Tongue (tissue), 2 donors: ENCODE results near the gene ZPBP2. TPM values are rescaled to one million over a fixed set of nuclear protein-coding genes. Genes with fewer than 3 reads are reported as not detected.
"Not testable (repeated sequence)": the region's sequence is repeated elsewhere in the genome, so short reads cannot be mapped to it uniquely, and the experiment has no call there.

Experiments
- DNase-seq: peaks from one replicate; pipeline ENCODE4 v3.0.0-alpha.2; 2015
- total RNA-seq: library from RNA; depleted of rRNA; stranded (reverse); fragments of >200 nt; gene quantifications from one replicate; pipeline ENCODE4 v1.2.3, GENCODE V29; 2014

Gene ZPBP2
- not detected for total RNA-seq

GRCh38 chr17:39867880-39868553 is at the start of gene ZPBP2:
ZPBP2 (plus strand) TSS chr17:39868202; CDS start chr17:39868355, 153 bp downstream.
- DNase-seq = no peak

DNA sequence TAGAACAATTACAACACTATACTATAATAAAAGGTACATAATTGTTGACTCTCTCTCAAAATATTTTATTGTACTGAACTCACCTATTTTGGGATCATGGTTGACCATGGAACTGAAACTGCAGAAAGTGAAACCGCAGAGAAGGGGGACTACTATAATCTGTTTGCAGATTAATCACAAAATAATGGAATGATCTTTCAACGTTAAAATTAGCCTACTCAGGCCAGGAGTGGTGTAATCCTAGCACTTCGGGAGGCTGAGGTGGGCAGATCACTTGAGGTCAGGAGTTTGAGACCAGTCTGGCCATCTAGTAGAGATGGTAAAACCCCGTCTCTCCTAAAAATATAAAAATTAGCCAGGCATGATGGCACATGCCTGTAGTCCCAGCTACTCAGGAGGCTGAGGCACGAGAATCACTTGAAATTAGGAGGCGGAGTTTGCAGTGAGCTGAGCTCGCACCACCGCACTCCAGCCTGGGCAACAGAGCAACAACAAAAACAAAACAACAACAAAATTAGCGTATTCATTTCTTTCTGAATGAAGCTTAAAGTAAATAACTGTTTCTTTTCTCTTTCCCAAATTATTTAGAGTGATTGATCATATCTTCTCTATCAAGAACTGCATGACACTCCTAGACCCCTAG is 49.5 kb upstream of the ZPBP2 start:
- no peak for DNase-seq

DNA sequence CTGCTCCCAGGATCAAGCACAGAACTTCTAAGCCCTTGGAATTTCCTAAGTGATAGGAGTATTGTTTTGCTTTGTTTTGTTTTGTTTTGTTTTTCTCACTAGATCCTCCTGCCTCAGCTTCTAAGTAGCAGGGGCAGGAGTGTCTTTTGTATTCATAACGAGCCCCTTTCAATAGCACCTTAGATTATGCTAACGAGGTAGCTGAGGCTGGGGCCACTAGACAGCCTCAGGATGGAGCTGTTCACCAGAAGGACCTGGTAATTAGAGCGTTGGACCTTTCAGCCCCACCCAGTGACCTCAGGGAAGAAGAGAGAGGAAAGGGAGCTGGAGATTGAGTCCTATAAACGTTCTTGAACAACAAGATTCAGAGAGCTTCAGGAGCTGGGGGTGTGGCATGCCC is 47.5 kb upstream of the ZPBP2 start:
- no peak for DNase-seq

DNA sequence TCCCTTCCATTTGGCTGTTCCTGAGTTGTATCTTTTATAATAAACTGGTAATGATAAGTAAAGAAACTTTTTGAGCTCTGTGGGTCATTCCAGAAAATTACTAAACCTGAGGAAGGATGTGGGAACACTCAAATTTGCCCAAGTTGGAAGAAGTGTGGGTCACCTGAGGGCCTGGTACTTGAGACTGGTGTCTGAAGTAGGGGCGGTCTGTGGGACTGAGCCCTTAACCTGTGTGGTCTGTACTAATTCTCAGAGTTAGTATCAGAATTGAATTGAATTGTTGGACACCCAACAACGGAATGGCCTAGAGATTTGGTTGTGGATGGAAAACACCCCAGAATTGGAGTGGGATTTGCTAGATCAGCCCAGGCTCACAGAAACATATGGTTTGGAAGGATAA is 47.0 kb upstream of the ZPBP2 start:
- no peak for DNase-seq

- DNase-seq = no peak
Observed at GRCh38 chr17:39822051-39822451, 46.0 kb upstream of the ZPBP2 start.

GRCh38 chr17:39823407-39824054 is 44.5 kb upstream of the ZPBP2 start:
- DNase-seq = no peak

DNA sequence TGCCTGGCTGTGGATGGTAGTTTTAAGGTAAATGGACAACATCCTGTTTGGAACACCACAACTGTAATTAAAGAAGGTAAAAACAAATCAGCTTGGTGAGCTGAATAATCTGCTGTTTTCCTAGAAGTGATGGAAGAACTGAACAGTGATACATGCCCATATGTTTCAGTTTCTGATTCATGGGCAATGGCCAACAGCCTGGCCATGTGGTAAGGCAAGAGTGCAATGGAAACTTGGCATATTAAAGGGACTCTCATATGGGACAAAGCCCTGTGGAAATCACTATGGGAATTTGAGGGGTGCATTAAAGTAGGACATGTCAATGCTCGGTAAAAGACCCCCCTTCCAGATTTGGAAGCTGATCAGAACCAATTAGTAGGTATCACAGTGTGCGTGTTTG is 41.7 kb upstream of the ZPBP2 start:
- no peak for DNase-seq

GRCh38 chr17:39828443-39828842 is 39.6 kb upstream of the ZPBP2 start:
- DNase-seq = no peak

DNA sequence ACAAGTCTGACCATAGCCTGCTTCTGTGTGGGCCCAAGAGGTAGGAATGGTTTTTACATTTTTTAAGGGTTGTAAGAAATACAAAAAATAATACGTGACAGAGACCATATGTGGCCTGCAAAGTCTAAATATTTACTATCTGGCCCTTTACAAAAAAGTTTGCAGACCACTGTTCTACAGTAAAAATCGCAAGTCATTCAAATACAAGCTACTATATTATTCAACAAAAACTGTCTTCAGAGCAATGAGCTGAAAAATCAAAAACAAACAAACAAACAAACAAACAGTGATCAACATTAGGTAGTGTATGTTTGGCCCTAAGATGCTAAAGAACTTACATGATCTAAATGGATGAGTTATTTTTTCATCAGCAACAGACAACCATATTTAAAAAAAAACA is 36.4 kb upstream of the ZPBP2 start:
- no peak for DNase-seq

GRCh38 chr17:39834017-39834416 is 34.0 kb upstream of the ZPBP2 start:
- no peak for DNase-seq

- no peak for DNase-seq
Observed at GRCh38 chr17:39835038-39835786, 32.8 kb upstream of the ZPBP2 start.

GRCh38 chr17:39836117-39836516 is 31.9 kb upstream of the ZPBP2 start:
- DNase-seq = no peak

GRCh38 chr17:39838057-39838456 is 29.9 kb upstream of the ZPBP2 start:
- no peak for DNase-seq

DNA sequence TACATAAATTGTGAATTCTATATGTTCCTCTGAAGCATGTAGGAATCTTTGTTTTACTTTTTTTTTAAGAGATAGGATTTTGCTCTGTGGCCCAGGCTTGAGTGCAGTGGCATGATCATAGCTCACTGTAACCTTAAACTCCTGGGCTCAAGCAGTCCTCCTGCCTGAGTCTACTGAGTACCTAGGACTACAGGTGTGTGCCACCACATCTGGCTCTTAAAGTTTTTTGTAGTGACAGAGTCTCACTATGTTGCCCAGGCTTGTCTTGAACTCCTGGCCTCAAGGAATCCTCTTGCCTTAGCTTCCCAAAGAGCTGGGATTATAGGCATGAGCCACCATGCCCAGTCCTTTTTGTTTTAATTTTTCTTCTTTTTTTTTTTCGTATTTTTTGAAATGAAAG is 29.2 kb upstream of the ZPBP2 start:
- no peak for DNase-seq

GRCh38 chr17:39841134-39841683 is 26.8 kb upstream of the ZPBP2 start:
- no peak for DNase-seq

DNA sequence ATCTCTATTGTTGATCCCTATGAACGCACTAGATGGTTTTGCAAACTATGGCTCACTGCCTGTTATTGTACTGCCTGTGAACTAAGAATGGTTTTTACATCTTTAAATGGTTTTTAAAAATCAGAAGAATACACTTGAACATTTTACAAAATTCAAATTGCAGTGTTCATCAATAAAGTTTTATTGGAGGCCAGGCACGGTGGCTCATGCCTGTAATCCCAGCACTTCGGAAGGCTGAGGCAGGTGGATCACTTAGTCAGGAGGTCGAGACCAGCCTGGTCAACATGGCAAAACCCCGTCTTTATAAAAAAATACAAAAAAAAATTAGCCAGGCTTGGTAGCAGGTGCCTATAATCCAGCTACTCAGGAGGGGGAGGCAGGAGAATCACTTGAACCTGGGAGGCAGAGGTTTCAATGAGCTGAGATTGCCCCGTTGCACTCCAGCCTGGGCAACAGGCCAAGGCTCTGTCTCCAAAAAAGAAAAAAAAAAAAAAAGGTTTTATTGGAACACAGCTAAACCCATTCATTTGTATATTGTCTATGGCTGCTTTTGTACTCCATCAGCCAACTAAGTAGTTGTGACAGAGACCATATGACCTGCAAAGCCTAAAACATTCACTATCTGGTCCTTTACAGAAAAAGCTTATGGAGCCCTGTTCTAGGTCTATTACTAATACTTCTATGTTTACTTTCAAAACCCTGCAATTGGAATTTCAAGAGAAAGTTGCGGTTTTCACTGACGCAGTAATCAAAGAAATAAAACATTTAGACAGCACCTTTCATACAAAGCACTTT is 22.8 kb upstream of the ZPBP2 start:
- DNase-seq = no peak

DNA sequence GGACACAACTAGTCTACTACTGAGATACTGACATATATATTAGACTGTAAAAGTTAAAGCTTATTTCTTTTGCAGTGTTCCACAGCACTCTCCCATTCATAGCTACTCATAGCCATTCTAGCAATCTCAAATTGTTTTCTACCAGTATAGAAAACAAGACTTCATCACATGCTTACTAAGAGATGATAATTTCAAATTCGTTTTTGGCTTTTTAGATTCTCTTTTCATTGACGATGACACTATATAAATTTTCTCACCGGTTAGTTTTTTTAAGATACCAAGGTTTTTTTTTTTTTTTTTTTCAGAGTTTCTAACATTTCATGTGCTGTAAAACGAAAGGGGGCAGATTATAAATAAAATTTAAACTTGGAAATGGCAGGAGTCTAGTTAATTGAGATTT is 21.8 kb upstream of the ZPBP2 start:
- no peak for DNase-seq

- no peak for DNase-seq
Observed at GRCh38 chr17:39848600-39848999, 19.4 kb upstream of the ZPBP2 start.

DNA sequence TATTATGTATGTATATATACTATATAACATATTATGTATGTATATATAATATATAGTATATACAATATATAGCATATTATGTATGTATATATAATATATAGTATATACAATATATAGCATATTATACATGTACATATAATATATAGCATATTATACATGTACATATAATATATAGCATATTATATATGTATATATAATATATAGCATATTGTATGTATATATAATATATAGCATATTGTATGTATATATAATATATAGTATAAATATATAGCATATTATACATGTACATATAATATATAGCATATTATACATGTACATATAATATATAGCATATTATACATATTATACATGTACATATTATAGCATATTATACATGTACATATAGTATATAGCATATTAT is 17.8 kb upstream of the ZPBP2 start:
- DNase-seq = not testable (repeated sequence)

- no peak for DNase-seq
Observed at GRCh38 chr17:39852239-39852638, 15.8 kb upstream of the ZPBP2 start.

- no peak for DNase-seq
Observed at GRCh38 chr17:39854909-39855308, 13.1 kb upstream of the ZPBP2 start.
